ENCODE measurements around the gene NBPF26. TPM values are rescaled to one million over a fixed set of nuclear protein-coding genes. Genes with fewer than 3 reads are reported as not detected.
"Not testable (repeated sequence)": the region's sequence is repeated elsewhere in the genome, so short reads cannot be mapped to it uniquely, and the experiment has no call there.

Gene NBPF26
- 10 to 100 TPM in 3 of 4 donors, 1 to 10 TPM in 1; 8.9 to 22.7 (median 15.3) TPM for total RNA-seq

- H3K9me3 ChIP-seq; H3K4me1 ChIP-seq; H3K27me3 ChIP-seq; DNase-seq; H3K36me3 ChIP-seq; intact Hi-C loops (cut with DNase I): not testable (repeated sequence)
- peak within 1 kb of the TSS in 2 of 4 donors; percentile 69 to 87 for H3K4me3 ChIP-seq
- WGBS, 2 donors = no CpG with 5 or more reads among the region's 74 CpGs
- TF ChIP-seq POLR2A (IDR thresholded peaks at IDR 0.05) = peak in 1 of 4 donors; percentile 62
- peak within 1 kb of the TSS in 2 of 4 donors; percentile 89 to 95 for H3K27ac ChIP-seq
Observed at GRCh38 chr1:120723715-120724402, at the start of gene NBPF26. Gene NBPF26 (plus strand): TSS chr1:120723945.

- H3K36me3 ChIP-seq; DNase-seq; H3K4me1 ChIP-seq; intact Hi-C loops (cut with DNase I); H3K4me3 ChIP-seq; H3K9me3 ChIP-seq; H3K27ac ChIP-seq; H3K27me3 ChIP-seq: not testable (repeated sequence)
- no CpG with 5 or more reads among the region's 2 CpGs for WGBS, 2 donors
Observed at GRCh38 chr1:120680106-120680819, 43.5 kb upstream of the NBPF26 start.

DNA sequence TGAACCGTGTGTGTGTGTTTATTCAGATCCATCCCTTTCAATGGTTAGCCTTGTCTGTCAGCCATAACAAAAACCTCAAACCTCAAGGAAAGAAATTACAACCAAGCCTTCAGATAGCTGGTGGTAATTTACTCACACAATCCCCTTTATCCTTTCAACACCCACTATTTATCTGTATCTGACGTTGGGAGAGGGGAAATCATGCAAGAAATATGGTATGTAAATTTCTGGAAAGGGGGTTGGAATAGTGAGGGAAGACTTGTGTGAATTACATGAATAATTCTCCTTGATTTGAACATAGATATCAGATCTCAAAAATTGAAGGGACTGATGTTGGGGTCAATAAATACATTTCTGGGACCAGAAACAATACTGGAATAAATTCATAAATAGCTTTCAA lies 42.8 kb upstream of the NBPF26 start:
- H3K9me3 ChIP-seq; DNase-seq; H3K4me1 ChIP-seq; H3K36me3 ChIP-seq; H3K27ac ChIP-seq; H3K27me3 ChIP-seq; intact Hi-C loops (cut with DNase I); H3K4me3 ChIP-seq: not testable (repeated sequence)
- no CpG with 5 or more reads among the region's 2 CpGs for WGBS, 2 donors

- H3K27ac ChIP-seq; H3K4me3 ChIP-seq; DNase-seq; H3K9me3 ChIP-seq; H3K36me3 ChIP-seq; H3K27me3 ChIP-seq; intact Hi-C loops (cut with DNase I); H3K4me1 ChIP-seq: not testable (repeated sequence)
- no CpG with 5 or more reads among the region's 2 CpGs for WGBS, 2 donors
Observed at GRCh38 chr1:120684397-120684796, 39.3 kb upstream of the NBPF26 start.

GRCh38 chr1:120685622-120686021 lies 38.1 kb upstream of the NBPF26 start:
- H3K4me1 ChIP-seq; intact Hi-C loops (cut with DNase I); H3K27ac ChIP-seq; H3K36me3 ChIP-seq; DNase-seq; H3K4me3 ChIP-seq; H3K9me3 ChIP-seq; H3K27me3 ChIP-seq: not testable (repeated sequence)
- no CpG with 5 or more reads among the region's 2 CpGs for WGBS, 2 donors

- H3K4me3 ChIP-seq; H3K9me3 ChIP-seq; DNase-seq; H3K36me3 ChIP-seq; H3K27me3 ChIP-seq; H3K27ac ChIP-seq; intact Hi-C loops (cut with DNase I); H3K4me1 ChIP-seq: not testable (repeated sequence)
- WGBS, 2 donors = no CpG with 5 or more reads among the region's 6 CpGs
Observed at GRCh38 chr1:120687250-120687649, 36.5 kb upstream of the NBPF26 start.

- H3K27me3 ChIP-seq; intact Hi-C loops (cut with DNase I); H3K9me3 ChIP-seq; DNase-seq; H3K36me3 ChIP-seq; H3K4me1 ChIP-seq; H3K27ac ChIP-seq: not testable (repeated sequence)
- WGBS, 2 donors = no CpG with 5 or more reads among the region's 53 CpGs
- peak overlapping the region in 1 of 4 donors; percentile 35 for H3K4me3 ChIP-seq
Observed at GRCh38 chr1:120700807-120701562, 22.8 kb upstream of the NBPF26 start.

DNA sequence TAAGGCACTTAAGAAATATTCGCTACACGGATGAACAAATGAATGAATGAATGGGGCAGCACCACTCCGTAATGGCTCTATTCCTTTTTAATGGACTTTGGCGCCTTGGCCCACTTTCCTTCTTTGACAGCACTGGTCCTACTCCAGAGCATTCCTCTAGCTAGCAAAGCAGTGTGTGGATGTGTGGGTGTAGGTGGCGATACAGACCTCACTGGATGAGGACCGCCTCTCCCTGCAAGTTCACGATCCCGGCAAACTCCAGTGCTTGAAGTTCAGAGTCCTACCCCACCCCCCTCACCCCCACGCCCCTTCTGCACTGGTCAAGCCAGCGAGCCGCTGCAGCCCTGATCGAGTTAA lies 409 bp upstream of the NBPF26 start:
- intact Hi-C loops (cut with DNase I); H3K27me3 ChIP-seq; H3K4me1 ChIP-seq; H3K9me3 ChIP-seq; H3K36me3 ChIP-seq; DNase-seq; H3K27ac ChIP-seq: not testable (repeated sequence)
- peak overlapping the region in 2 of 4 donors; percentile 69 to 87 for H3K4me3 ChIP-seq
- WGBS, 2 donors = no CpG with 5 or more reads among the region's 12 CpGs

DNA sequence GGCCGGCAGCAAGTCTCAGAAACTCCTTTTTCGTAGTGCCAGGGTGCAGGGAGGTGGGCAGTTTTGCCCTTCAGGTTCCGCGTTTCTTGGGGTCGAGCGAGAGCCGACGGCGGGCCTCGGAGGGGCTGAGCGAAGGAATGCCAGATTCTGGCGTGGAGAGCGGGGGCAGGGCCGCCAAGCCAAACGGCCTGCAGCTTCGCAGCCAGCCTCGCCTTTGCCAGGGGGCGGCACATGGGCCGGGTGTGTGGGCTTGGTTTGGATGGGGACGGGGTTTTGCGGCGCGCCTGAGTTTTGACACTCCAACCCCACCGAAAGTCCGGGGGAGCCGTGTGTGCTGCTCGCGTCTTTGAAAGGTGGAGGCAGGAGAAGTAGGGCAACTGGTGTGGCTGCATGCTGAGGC lies 762 bp downstream of the NBPF26 start:
- H3K4me1 ChIP-seq; intact Hi-C loops (cut with DNase I); H3K36me3 ChIP-seq; H3K9me3 ChIP-seq; DNase-seq; H3K27me3 ChIP-seq: not testable (repeated sequence)
- peak overlapping the region in 2 of 4 donors; percentile 69 to 87 for H3K4me3 ChIP-seq
- no CpG with 5 or more reads among the region's 28 CpGs for WGBS, 2 donors
- peak overlapping the region in 2 of 4 donors; percentile 89 to 95 for H3K27ac ChIP-seq

DNA sequence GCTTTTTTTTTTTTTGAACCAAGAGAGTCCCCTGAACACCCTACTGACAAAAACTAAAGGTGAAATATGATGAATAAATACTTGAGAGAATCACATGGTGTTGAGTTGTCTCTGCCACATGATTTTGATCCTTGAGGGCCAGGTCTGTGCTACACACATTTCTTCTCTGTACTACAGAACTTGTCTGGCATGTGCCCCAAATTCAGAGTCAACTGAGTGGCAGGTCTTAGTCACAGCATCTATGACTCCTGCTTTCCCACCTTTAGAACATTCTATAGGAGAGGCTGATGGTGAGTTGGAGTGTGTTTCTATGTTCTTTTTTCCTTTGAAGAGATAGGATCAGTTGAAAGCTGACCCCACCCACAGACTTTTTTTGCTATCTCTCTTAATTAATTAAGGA lies 5.1 kb downstream of the NBPF26 start:
- H3K4me3 ChIP-seq; H3K27me3 ChIP-seq; DNase-seq; H3K36me3 ChIP-seq; H3K9me3 ChIP-seq; H3K4me1 ChIP-seq; intact Hi-C loops (cut with DNase I); H3K27ac ChIP-seq: not testable (repeated sequence)

GRCh38 chr1:120769090-120769489 lies 45.3 kb downstream of the NBPF26 start:
- DNase-seq; H3K9me3 ChIP-seq; H3K4me3 ChIP-seq; intact Hi-C loops (cut with DNase I); H3K27ac ChIP-seq; H3K4me1 ChIP-seq; H3K27me3 ChIP-seq; H3K36me3 ChIP-seq: not testable (repeated sequence)
- WGBS, 2 donors = no CpG with 5 or more reads among the region's 3 CpGs

GRCh38 chr1:120805452-120805851 lies 81.7 kb downstream of the NBPF26 start:
- H3K27ac ChIP-seq; H3K36me3 ChIP-seq; H3K27me3 ChIP-seq; DNase-seq; H3K4me3 ChIP-seq; intact Hi-C loops (cut with DNase I); H3K9me3 ChIP-seq; H3K4me1 ChIP-seq: not testable (repeated sequence)
- WGBS, 2 donors = no CpG with 5 or more reads among the region's 7 CpGs

Data from esophagus squamous epithelium (tissue), 5 donors.